ENCODE data around the gene P3H4. TPM values are rescaled to one million over a fixed set of nuclear protein-coding genes. Genes with fewer than 3 reads are reported as not detected.

Gene P3H4
- total RNA-seq, 4 donors from 2014 or later, result 8.5 to 18.6 (median 9.2) TPM

- no peaks in the 10 kb centered on the region for H3K27me3 ChIP-seq
- TF ChIP-seq EP300 (IDR thresholded peaks at IDR 0.05) (no peak), POLR2A (IDR thresholded peaks at IDR 0.05) (no peak), POLR2AphosphoS5 (IDR thresholded peaks at IDR 0.05) (no peak), CTCF (IDR thresholded peaks at IDR 0.05) (no peak)
- whole genome bisulfite sequencing, result 85% methylated on average over 10 of the region's 23 CpGs
- H3K4me3 ChIP-seq, result no peak overlapping the region
- no peaks in the 10 kb centered on the region for H3K9me3 ChIP-seq
- H3K27ac ChIP-seq, result no peak overlapping the region
- peaks cover 37% of the 10 kb centered on the region for H3K4me1 ChIP-seq
- DNase-seq (ENCODE audit: low spot score in 2 of 2), result no peak
- peaks cover 85% of the 10 kb centered on the region for H3K36me3 ChIP-seq
Measured at GRCh38 chr17:41768682-41769288, 43.0 kb downstream of the P3H4 start.

DNA sequence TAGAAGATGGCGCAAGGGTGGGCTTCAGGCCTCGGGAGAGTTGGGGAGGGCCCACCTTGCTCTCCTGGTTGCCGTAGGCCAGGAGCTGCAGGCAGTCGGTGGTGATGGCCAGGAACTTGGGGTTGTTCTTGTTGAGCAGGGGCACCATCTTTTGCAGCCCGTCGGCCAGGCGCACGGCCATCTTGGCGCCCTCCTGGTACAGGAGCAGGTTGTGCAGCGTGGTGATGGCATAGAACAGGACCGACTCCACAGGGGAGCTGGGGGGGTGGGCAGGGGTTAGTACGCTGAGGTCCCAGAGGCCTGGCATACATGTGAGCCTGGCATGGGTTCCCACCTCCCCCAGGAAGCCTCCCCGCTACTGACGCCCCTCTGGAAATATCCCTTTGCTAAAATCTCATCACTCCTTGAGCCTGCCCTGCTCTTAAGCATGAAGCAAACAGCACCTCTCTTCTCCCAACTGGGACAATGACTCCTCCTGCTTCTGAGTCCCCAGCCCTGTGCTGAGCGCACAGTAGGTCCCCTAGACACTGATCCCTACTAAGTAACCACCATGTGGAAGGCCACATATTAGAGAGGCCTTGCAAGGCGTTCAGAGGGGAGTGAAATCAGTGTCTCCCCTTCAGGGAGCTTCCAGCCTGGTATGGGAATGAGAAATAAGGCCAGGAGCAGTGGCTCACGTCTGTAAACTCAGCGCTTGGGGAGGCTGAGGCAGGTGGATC is 44.3 kb downstream of the P3H4 start:
- TF ChIP-seq EP300 (IDR thresholded peaks at IDR 0.05) (no peak), POLR2A (IDR thresholded peaks at IDR 0.05) (no peak), POLR2AphosphoS5 (IDR thresholded peaks at IDR 0.05) (no peak), CTCF (IDR thresholded peaks at IDR 0.05) (no peak)
- Histone ChIP-seq H3K4me1 (peaks cover 24% of the 10 kb centered on the region), H3K27me3 (no peaks in the 10 kb centered on the region), H3K27ac (no peak overlapping the region), H3K9me3 (no peaks in the 10 kb centered on the region), H3K4me3 (no peak overlapping the region), H3K36me3 (peaks cover 95% of the 10 kb centered on the region)
- DNase-seq (ENCODE audit: low spot score in 2 of 2), result no peak
- WGBS, result 91% methylated on average over 15 of the region's 18 CpGs

GRCh38 chr17:41766135-41766534 is 45.6 kb downstream of the P3H4 start:
- peaks cover 99% of the 10 kb centered on the region for H3K36me3 ChIP-seq

GRCh38 chr17:41763327-41763726 is 48.4 kb downstream of the P3H4 start:
- no peak overlapping the region for H3K4me3 ChIP-seq
- no peak for TF ChIP-seq POLR2AphosphoS5 (IDR thresholded peaks at IDR 0.05)
- no peak for TF ChIP-seq POLR2A (IDR thresholded peaks at IDR 0.05)
- TF ChIP-seq CTCF (IDR thresholded peaks at IDR 0.05), result no peak
- no peak for TF ChIP-seq EP300 (IDR thresholded peaks at IDR 0.05)
- no peaks in the 10 kb centered on the region for H3K4me1 ChIP-seq
- WGBS, result 84% methylated on average over 6 of the region's 8 CpGs
- no peak overlapping the region for H3K27ac ChIP-seq
- no peak for DNase-seq (ENCODE audit: low spot score in 2 of 2)
- H3K27me3 ChIP-seq, result no peaks in the 10 kb centered on the region
- no peaks in the 10 kb centered on the region for H3K9me3 ChIP-seq
- peaks cover 99% of the 10 kb centered on the region for H3K36me3 ChIP-seq

More at GRCh38 chr17:41766135-41766534, 45.6 kb downstream of the P3H4 start:
- DNase-seq (ENCODE audit: low spot score in 2 of 2), result no peak
- TF ChIP-seq POLR2AphosphoS5 (IDR thresholded peaks at IDR 0.05) (no peak), EP300 (IDR thresholded peaks at IDR 0.05) (no peak), CTCF (IDR thresholded peaks at IDR 0.05) (no peak), POLR2A (IDR thresholded peaks at IDR 0.05) (no peak)
- Histone ChIP-seq H3K27ac (no peak overlapping the region), H3K4me3 (no peak overlapping the region), H3K27me3 (no peaks in the 10 kb centered on the region), H3K9me3 (no peaks in the 10 kb centered on the region), H3K4me1 (peaks cover 10% of the 10 kb centered on the region)

DNA sequence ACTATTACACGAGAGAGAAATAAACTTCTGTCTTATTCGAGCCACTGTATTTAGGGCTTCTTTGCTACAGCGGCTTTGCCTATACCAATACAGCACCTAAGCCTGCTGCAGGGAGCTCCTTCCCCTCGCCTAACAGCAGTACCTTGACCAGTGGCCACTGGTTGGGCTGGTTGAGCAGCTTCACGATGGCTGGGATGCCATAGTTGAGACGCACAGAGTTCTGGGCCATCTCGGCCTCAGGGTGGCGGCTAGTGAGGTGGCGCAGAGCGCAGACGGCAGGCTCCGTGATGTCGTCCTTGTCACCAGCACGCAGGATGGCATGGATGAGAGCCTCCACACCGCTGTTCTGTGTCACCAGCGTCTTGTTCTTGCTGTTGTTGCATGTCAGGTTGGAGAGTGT is 48.9 kb downstream of the P3H4 start:
- H3K4me3 ChIP-seq, result no peak overlapping the region
- H3K36me3 ChIP-seq, result peaks cover 99% of the 10 kb centered on the region
- TF ChIP-seq POLR2AphosphoS5 (IDR thresholded peaks at IDR 0.05), result no peak
- H3K4me1 ChIP-seq, result no peaks in the 10 kb centered on the region
- no peak overlapping the region for H3K27ac ChIP-seq
- DNase-seq (ENCODE audit: low spot score in 2 of 2), result no peak
- 80% methylated on average over 6 of the region's 16 CpGs for WGBS
- H3K9me3 ChIP-seq, result no peaks in the 10 kb centered on the region
- H3K27me3 ChIP-seq, result no peaks in the 10 kb centered on the region

Measured in suprapubic skin (tissue), 4 donors.